SH-SY5Y (cell line): ENCODE data around the gene ATF5.

Experiments
- GATA2 ChIP-seq: IDR thresholded peaks from 2 replicates; pipeline ENCODE4 v1.6.1; 2011; ENCODE audit warnings: mild to moderate bottlenecking, low read depth, low read length
- GATA3 ChIP-seq: IDR thresholded peaks from 2 replicates; pipeline ENCODE4 v1.6.1; 2011; ENCODE audit warnings: low read depth, mild to moderate bottlenecking, low read length, moderate library complexity

DNA sequence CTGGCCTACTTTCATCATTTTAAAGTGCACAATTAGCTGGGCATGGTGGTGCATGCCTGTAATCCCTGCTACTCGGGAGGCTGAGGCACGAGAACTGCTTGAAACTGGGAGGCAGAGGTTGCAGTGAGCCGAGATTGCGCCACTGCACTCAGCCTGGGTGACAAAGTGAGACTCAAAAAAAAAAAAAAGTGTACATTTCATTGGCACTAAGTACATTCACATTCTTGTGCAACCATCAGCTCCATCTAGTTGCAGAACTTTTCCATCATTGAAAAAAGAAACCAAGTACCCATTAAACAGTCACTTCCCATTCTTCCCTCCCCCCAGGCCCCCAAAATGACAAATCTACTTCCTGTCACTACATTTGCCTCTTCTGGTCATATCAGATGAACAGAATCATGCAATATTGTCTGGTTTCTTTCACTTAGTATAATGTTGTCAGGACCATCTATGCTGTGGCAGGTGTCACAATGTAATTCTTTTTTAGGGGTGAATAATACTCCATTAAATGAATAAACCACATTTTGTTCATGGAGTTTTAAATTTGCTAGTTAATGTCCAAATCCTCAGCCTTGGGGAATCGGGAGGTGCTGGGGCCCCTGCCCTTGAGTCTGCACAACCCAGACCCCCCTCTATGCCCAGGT lies 39.4 kb downstream of the ATF5 start:
- TF ChIP-seq GATA3, result no peak
- TF ChIP-seq GATA2, result no peak
